Body of pancreas (tissue), 4 donors: ENCODE data around the gene UBA3.

ENCODE experiments used
- POLR2A ChIP-seq, 3 donors: fragments of 450-650 bp; IDR thresholded peaks; one replicate each; pipeline ENCODE4 v1.6.1; 2016; ENCODE audit warnings: antibody characterized with exemption in 3 of 3, mild to moderate bottlenecking in 2 of 3
- TF ChIP-seq, protein P1 (sequence below), 7 experiments: fragments of 450-650 bp in 4 of 7; fragments of 200-600 bp in 3 of 7; sonication (generic) in 3 of 7; IDR thresholded peaks; one replicate each; pipeline ENCODE4 v1.5.1; 2016 to 2019; ENCODE audit warnings: antibody characterized with exemption in 7 of 7

DNA sequence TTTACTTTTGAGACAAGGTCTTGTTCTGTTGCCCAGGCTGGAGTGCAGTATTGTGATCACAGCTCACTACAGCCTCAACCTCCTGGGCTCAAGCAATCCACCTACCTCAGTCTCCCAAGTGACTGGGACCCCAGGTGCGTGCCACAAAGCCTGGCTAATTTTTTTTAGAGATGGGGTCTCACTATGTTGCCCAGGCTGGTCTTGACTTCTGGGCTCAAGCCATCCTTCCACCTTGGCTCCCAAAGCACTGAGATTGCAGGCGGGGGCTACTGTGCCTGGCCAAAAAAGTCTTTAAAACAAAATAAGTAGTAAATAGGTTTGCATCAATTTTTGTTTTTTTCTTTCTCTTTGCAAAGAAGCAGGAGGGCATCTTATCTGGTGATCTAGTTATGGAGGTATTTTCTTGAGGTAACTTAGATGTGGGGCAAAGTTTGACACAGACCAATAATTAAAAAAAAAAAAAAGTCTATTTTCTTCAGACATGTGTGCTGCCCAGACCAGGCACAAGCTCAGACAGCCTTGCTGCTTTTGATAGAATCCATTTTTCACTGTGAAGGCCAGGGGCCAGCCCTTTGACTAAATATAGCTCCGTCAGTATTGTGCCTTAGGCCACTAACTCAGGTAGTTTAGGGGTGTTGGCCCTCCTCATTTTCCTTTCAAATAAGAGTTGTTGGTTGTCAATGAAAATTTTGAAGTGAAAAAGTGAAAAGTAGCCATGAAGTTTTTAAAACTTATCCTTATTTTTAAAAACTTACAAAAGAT is 7.0 kb upstream of the UBA3 start:
- TF ChIP-seq, protein P1, sequence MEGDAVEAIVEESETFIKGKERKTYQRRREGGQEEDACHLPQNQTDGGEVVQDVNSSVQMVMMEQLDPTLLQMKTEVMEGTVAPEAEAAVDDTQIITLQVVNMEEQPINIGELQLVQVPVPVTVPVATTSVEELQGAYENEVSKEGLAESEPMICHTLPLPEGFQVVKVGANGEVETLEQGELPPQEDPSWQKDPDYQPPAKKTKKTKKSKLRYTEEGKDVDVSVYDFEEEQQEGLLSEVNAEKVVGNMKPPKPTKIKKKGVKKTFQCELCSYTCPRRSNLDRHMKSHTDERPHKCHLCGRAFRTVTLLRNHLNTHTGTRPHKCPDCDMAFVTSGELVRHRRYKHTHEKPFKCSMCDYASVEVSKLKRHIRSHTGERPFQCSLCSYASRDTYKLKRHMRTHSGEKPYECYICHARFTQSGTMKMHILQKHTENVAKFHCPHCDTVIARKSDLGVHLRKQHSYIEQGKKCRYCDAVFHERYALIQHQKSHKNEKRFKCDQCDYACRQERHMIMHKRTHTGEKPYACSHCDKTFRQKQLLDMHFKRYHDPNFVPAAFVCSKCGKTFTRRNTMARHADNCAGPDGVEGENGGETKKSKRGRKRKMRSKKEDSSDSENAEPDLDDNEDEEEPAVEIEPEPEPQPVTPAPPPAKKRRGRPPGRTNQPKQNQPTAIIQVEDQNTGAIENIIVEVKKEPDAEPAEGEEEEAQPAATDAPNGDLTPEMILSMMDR (IDR thresholded peaks at IDR 0.05), result no peak
- TF ChIP-seq POLR2A (IDR thresholded peaks at IDR 0.05), result no peak
